HT1080 (cell line): ENCODE data around the gene LMOD3. TPM values are rescaled to one million over a fixed set of nuclear protein-coding genes. Genes with fewer than 3 reads are reported as not detected.

ENCODE experiments used
- DNase-seq: peaks from one replicate; pipeline ENCODE4 v3.0.0-alpha.2; 2015; ENCODE audit warnings: low read depth
- polyA plus RNA-seq, 2 experiments: library from polyadenylated mRNA; depleted of rRNA; stranded (reverse); fragments of >200 nt; gene quantifications; 2 replicates each; pipeline ENCODE4 v1.2.3, GENCODE V29; 2015
- total RNA-seq: library from RNA; depleted of rRNA; stranded (reverse); fragments of >200 nt; shearing (Covaris generic); gene quantifications from 2 replicates; pipeline ENCODE4 v1.2.3, GENCODE V29; 2014; rRNA removed

The LMOD3 gene
- total RNA-seq, result 0.19 TPM in 1 of 2 replicates, not detected in the other
- 0.01 and 0.07 TPM in 2 replicates for polyA plus RNA-seq (2015; cell fraction: cytosol; rRNA removed)
- not detected in 2 replicates for polyA plus RNA-seq (2015; cell fraction: nucleus; rRNA removed)

GRCh38 chr3:69122403-69122802, at the start of gene LMOD3:
Gene LMOD3 (minus strand): TSS chr3:69122595. CDS start chr3:69122386, 209 bp downstream.
- DNase-seq, result no peak

GRCh38 chr3:69172058-69172457, 49.7 kb upstream of the LMOD3 start:
- DNase-seq, result no peak

- no peak for DNase-seq
Observed at GRCh38 chr3:69166446-69166845, 44.1 kb upstream of the LMOD3 start.

- DNase-seq, result no peak
Observed at GRCh38 chr3:69165744-69166143, 43.3 kb upstream of the LMOD3 start.

- DNase-seq, result no peak
Observed at GRCh38 chr3:69164296-69164695, 41.9 kb upstream of the LMOD3 start.

- DNase-seq, result no peak
Observed at GRCh38 chr3:69162308-69162980, 40.0 kb upstream of the LMOD3 start.

- peak; percentile 57 for DNase-seq
Observed at GRCh38 chr3:69161587-69162307, 39.4 kb upstream of the LMOD3 start.

GRCh38 chr3:69160525-69160924, 38.1 kb upstream of the LMOD3 start:
- no peak for DNase-seq

GRCh38 chr3:69160107-69160506, 37.7 kb upstream of the LMOD3 start:
- no peak for DNase-seq

- DNase-seq, result no peak
Observed at GRCh38 chr3:69149586-69149985, 27.2 kb upstream of the LMOD3 start.

GRCh38 chr3:69145688-69146087, 23.3 kb upstream of the LMOD3 start:
- no peak for DNase-seq

GRCh38 chr3:69144631-69145245, 22.3 kb upstream of the LMOD3 start:
- DNase-seq, result no peak

GRCh38 chr3:69143612-69144011, 21.2 kb upstream of the LMOD3 start:
- peak; percentile 67 for DNase-seq

GRCh38 chr3:69142797-69143454, 20.5 kb upstream of the LMOD3 start:
- DNase-seq, result no peak

- no peak for DNase-seq
Observed at GRCh38 chr3:69142090-69142489, 19.7 kb upstream of the LMOD3 start.

GRCh38 chr3:69141313-69141712, 18.9 kb upstream of the LMOD3 start:
- DNase-seq, result no peak

GRCh38 chr3:69137412-69137811, 15.0 kb upstream of the LMOD3 start:
- DNase-seq, result no peak

GRCh38 chr3:69137005-69137404, 14.6 kb upstream of the LMOD3 start:
- no peak for DNase-seq

- no peak for DNase-seq
Observed at GRCh38 chr3:69130689-69131088, 8.3 kb upstream of the LMOD3 start.

- DNase-seq, result no peak
Observed at GRCh38 chr3:69129531-69129930, 7.1 kb upstream of the LMOD3 start.

GRCh38 chr3:69128509-69128908, 6.1 kb upstream of the LMOD3 start:
- DNase-seq, result no peak

- DNase-seq, result no peak
Observed at GRCh38 chr3:69126999-69127398, 4.6 kb upstream of the LMOD3 start.
